HG02798 (cell line): ENCODE results near the gene SPR.

Experiments used
- ATAC-seq: cut with Tn5 transposase; IDR thresholded peaks from one replicate; pipeline ENCODE4 v1.9.1; 2021; ENCODE audit warnings: mild to moderate bottlenecking; ENCODE audit not compliant: unreplicated experiment, poor library complexity

SPR gene

GRCh38 chr2:72914589-72915319 lies 27.5 kb downstream of the SPR start:
- no peak for ATAC-seq

GRCh38 chr2:72915320-72915906 lies 28.2 kb downstream of the SPR start:
- no peak for ATAC-seq

DNA sequence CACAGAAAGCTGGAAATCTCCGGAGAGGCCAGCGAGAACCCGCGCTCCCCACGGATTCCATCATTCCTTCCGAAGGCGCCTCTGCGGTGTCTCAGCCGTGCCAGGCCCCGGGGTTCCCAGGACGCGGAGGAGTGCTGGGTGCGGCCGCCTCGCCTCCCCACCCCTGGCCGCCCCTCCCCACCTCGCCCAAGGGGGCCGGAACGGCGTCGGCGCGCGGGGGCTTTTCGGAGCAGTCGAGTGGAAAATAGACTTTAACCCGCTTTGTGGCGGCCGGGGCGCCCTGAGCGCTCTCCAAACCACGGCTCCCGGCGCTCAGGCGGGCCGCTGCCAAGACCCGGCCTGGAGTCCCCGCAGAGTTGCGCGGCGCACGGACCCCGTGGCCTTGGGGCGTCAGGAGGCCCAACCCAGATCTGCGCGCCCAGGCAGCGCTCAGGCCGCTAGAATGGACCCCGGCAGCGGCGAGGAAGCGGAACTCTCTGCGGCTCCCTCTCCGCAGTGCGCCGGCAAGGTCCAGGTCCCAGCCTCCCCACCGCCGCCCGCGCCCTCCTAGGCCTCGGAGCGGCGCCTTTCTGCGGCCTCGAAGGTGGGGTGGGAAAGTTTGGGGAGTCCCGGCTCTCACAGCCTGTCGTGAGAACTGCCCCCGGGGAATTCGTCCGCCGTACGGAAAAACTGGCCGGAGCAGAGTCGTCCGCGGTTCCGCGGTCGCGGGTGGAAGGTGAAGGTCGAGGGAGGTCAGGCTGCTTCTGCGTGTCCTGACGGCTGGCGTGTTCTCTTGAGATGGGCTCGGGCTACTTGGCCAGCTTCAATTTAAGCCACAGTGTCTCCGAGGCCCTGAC lies 28.9 kb downstream of the SPR start:
- ATAC-seq: peak; percentile 66

- ATAC-seq: no peak
These were observed 29.5 kb downstream of the SPR start for GRCh38 chr2:72916743-72917137.

DNA sequence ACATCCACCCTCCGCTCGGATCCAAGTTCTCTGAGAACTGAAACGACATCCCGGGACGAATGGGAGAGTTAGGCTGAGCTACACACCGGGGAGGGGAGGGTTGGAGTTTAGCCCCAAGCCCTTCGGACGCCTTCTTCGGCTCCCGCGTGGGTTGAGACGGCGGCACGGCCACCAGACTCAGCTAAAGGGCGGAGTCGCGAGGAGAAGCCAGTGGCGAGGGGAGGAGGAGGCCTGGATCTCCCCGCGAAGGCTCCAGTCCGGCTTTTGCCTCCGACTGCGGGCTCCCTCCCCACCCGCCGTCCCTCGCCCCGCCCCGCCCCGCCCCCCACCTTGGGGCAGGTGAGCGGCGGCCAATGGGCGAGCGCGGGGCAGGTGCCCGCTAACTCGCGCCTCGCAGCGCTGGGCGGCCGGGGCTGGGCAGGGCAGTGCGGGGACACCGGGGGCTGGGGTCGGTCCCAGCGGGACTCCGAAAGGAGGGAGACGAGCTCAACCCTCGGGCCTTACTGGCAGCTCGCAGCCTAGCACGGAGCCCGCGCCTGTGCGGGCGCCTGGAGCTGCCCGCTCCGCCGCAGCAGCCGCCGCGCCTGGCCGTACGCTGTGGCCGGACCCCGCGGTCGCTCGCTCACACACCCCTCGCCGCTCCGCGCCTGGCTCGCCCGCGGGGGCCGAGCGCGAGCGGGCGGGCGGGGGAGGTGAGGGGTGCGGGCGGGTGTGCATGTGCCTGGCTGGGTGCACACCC lies 30.1 kb downstream of the SPR start, which contains the start of gene EMX1:
TSS of gene EMX1 (plus strand) at position 382 of the 739 bp plus-strand sequence. CDS start at position 716, 334 bp downstream.
- ATAC-seq: peak; percentile 61

DNA sequence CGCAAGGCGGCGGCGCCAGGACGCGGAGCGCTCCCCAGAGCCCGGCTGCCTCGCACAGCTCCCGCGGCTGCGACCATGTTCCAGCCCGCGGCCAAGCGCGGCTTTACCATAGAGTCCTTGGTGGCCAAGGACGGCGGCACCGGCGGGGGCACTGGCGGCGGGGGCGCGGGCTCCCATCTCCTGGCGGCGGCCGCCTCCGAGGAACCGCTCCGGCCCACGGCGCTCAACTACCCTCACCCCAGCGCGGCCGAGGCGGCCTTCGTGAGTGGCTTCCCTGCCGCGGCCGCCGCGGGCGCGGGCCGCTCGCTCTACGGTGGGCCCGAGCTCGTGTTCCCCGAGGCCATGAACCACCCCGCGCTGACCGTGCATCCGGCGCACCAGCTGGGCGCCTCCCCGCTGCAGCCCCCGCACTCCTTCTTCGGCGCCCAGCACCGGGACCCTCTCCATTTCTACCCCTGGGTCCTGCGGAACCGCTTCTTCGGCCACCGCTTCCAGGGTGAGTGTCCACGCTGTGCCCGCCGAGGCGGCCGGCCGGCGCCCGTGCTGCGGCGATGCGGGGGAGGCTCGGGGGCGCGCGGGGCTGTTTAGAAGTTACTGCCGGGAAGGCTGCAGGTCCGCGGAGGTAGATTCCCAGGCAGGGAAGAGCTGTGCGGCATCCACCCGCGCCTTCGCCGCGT lies 30.8 kb downstream of the SPR start:
- ATAC-seq: peak; percentile 0

DNA sequence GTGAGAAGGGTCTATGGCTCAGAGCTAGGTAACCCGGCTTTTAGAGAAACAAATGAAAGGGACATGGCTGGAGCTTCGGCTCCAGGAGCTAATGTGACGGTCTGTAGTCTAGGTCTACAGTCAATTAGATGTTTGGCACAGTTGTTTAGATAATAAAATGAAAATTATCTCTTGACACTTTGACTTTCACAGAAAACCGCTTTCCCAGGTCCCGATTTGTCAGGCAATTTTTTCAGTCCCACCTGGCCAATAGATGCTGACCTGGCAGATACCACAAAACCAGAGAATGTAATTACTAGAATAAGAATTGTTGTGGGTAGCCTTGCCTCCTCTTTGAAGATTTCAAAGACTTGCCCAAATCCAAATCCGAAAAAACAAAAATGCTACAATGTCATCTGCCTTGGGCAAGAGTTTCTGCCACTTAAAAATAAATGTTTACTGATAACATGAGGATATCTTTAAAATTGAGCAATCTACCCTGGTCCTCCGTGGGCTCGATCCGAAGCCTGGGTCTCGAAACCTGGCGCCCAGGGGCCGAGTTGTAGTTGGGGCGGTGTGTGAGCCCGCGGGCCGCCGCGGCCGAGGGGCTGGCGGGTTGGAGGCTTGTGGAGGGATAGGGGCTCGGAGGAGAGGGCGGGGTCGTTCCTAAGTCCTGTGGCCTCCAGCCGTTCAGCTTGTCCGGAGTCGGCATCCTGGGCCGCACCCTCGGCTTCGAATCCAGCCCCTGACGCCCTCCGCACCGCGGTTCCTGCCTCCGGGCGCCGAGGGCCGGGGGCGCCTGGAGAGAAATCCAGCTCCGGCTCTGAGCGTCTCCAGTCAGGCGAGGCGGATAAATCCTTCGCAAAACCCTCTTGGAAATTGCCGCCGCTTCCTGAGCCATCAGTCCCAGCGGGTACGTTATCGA lies 32.5 kb downstream of the SPR start:
- no peak for ATAC-seq

DNA sequence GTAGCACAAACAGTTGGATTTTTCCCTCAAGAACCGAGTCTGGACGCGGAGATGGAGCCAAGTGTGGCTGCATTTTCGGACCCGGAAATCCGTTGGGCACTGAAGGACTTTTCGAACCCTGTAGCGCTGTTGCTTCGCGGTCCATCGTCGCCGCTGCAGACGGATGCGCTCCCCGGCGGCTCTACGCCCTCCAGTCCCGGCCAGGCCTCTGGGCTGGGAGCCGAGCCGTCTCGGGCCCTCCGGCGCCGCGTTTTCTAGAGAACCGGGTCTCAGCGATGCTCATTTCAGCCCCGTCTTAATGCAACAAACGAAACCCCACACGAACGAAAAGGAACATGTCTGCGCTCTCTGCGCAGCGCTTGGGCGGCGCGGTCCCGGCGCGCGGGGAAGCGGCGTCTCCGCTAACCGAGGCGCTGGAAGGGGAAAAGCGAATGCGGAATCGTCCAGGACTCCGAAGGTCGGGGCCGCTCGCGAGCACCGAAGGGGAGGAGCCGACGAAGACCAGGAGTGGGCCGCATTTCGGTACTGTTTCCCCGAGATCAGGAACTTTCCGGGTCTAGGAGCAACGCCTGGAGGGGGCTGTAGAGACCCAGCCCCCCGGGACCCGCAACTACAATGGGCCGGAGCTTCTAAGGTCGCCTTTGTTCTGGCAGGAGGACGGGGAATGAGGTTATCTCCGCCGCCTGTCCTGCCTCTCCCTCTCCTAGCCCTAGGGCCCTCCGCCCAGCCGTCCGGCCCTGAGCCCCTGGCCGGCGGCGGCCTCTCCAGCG lies 33.3 kb downstream of the SPR start:
- no peak for ATAC-seq

- ATAC-seq: no peak
These were observed 34.1 kb downstream of the SPR start for GRCh38 chr2:72921088-72921851.

DNA sequence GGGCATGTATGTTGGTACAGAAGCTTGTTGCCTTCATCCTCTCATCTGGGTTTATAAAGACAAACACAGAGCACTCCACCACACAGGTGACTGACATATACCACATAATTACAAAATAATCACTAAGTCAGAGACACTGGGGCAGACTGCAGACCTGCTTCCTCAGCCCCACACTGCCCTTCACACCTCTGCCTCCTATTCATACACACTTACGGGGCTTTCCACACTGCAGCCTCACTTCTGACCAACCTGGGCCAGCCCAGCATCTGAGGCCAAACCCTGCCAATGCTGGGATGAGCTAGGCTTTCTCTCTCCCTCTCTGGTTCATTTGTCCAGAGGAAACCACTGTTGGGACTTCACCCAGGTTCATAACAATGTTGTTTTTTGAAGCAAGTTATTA lies 34.6 kb downstream of the SPR start:
- ATAC-seq: no peak

DNA sequence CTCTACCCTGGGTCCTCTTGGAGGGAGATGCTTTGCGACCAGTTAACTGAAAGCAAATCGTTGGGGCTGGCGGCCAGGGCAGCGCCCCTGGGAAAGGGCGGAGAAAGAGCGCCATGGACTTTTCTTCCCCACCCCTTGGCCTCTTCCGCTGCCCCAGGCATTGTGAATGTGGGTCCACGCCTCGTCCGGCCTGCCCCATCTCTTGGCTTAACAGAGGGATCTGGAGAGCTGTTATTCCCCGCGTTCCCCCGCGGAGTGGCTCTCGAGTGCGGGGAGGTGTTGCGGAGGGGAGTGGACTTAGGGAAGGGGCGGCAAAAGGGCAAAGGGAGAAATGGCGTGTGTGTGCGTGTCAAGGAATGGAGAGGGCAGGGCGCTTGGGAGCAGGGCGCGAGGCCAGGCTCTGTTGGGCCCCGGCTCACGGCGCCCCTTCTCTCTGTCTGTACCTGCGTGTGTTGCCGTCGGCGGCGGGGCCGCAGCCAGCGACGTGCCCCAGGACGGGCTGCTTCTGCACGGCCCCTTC lies 36.7 kb downstream of the SPR start:
- ATAC-seq: no peak

DNA sequence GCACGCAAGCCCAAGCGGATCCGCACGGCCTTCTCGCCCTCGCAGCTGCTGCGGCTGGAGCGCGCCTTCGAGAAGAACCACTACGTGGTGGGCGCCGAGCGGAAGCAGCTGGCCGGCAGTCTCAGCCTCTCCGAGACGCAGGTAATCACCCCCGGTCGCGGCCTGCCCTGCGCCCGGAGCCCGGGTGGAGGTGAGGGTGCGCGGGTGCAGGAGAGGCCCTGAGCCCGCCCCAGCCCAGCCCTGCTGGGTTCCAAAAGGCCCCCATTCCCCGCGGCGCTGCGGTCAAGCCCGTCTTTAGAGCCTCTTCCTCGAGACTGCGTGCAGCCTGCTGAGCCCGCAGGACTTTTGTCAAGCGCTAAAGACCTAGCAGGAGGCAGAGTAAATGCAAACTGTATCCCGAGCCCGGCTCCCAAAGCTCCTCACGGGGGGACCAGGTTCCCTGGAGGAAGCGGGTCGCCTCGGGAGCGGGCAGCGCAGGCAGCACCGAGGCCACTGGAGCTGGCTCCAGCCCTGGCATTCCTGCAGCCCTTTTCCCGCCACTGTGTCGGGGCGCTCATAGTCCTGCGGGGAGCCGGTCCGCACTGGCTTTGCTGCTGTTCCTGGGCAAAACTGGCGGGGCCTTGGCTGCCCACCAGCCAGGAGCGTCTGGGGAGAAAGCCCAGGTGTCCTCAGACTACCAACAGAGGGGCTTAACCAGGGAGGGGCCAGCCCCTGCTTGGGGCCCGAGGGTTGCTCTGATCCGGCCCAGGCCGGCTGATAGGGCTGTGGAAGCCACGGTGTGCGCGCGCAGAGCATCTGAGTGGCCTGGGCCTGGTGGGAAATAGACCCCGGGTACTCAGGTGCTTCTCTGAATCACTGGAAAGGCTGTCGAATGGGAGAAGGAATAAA lies 37.4 kb downstream of the SPR start:
- ATAC-seq: peak; percentile 61

DNA sequence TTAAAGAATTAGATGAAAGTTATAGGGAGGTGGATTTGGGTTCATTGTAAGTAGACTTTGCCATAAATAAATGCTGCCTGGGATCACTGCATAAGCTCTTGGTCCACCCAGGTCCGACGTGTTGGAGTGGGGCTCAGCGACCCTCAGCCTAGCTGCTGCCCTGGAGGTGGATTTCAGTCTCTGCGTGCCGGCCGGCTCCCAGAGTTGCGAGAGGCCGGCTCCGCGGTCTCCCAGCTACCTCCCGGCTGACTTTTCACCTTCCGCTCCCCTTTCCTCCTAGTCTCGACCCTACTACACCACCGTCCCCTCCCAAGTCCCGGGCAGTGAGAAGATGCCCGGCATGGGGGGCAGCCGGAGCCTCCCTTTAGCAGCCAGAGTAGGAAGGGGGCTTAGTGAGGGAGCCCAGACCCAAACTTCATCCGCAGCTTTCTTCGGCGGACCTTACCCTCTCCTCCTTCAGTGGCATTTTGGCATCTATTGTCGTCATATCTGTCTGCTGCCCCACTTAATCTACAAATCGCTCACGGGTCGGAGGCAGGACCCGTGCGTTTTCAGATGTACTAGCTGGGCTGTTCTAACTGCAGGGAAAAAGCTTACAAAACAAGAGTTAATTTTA lies 38.2 kb downstream of the SPR start:
- ATAC-seq: no peak

DNA sequence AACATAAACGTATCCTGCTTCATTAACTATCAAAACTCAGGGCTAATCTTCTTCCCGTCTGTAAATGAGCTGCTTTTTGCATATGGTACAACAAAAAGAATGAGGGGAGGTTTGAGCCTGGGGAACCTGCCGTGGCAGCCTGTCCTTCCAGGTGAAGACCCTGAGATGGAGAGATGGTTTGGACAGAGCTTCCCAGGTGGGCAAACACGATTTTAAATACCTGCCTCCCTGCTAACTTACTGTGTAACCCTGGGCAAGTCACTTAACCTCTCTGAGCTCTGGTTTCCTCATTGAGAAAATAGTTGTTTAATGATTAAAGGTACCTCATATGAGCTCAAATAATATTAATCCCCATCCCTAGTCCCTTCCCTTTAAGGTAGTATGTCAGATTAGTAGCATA lies 39.2 kb downstream of the SPR start:
- ATAC-seq: no peak

GRCh38 chr2:72926811-72927465 lies 39.7 kb downstream of the SPR start:
- ATAC-seq: no peak
